Measurements from ENCODE around the gene NEUROG1. TPM values are rescaled to one million over a fixed set of nuclear protein-coding genes. Genes with fewer than 3 reads are reported as not detected.

The NEUROG1 gene
- total RNA-seq, 1 donor from 2014 or later: not detected

GRCh38 chr5:135578305-135578684, 42.5 kb upstream of the NEUROG1 start:
- Mint-ChIP-seq H3K4me3 (ENCODE audit: low read depth) (peak overlapping the region; percentile 35), H3K36me3 (ENCODE audit: insufficient read depth) (no peaks in the 10 kb centered on the region), H3K9me3 (ENCODE audit: low read depth) (no peaks in the 10 kb centered on the region), H3K27me3 (peaks cover 93% of the 10 kb centered on the region), H3K4me1 (ENCODE audit: low read depth) (peaks cover 2% of the 10 kb centered on the region), H3K27ac (no peak overlapping the region)
- no peak for DNase-seq (ENCODE audit: low spot score, unreplicated experiment)
- TF ChIP-seq CTCF (IDR thresholded peaks at IDR 0.05; ENCODE audit: unreplicated experiment): no peak

- Mint-ChIP-seq H3K27me3 (peaks cover 92% of the 10 kb centered on the region), H3K4me3 (ENCODE audit: low read depth) (no peak overlapping the region), H3K4me1 (ENCODE audit: low read depth) (peaks cover 2% of the 10 kb centered on the region), H3K27ac (no peak overlapping the region), H3K36me3 (ENCODE audit: insufficient read depth) (no peaks in the 10 kb centered on the region), H3K9me3 (ENCODE audit: low read depth) (no peaks in the 10 kb centered on the region)
- no peak for TF ChIP-seq CTCF (IDR thresholded peaks at IDR 0.05; ENCODE audit: unreplicated experiment)
- DNase-seq (ENCODE audit: low spot score, unreplicated experiment): no peak
These were observed 41.7 kb upstream of the NEUROG1 start for GRCh38 chr5:135577421-135577820.

- no peak for DNase-seq (ENCODE audit: low spot score, unreplicated experiment)
- H3K4me3 Mint-ChIP-seq (ENCODE audit: low read depth): no peak overlapping the region
- TF ChIP-seq CTCF (IDR thresholded peaks at IDR 0.05; ENCODE audit: unreplicated experiment): no peak
- peaks cover 85% of the 10 kb centered on the region for H3K27me3 Mint-ChIP-seq
- no peaks in the 10 kb centered on the region for H3K9me3 Mint-ChIP-seq (ENCODE audit: low read depth)
- peaks cover 2% of the 10 kb centered on the region for H3K4me1 Mint-ChIP-seq (ENCODE audit: low read depth)
- no peaks in the 10 kb centered on the region for H3K36me3 Mint-ChIP-seq (ENCODE audit: insufficient read depth)
- no peak overlapping the region for H3K27ac Mint-ChIP-seq
These were observed 40.4 kb upstream of the NEUROG1 start for GRCh38 chr5:135576075-135576599.

- no peaks in the 10 kb centered on the region for H3K9me3 Mint-ChIP-seq (ENCODE audit: low read depth)
- H3K4me1 Mint-ChIP-seq (ENCODE audit: low read depth): peaks cover 2% of the 10 kb centered on the region
- no peaks in the 10 kb centered on the region for H3K36me3 Mint-ChIP-seq (ENCODE audit: insufficient read depth)
- H3K4me3 Mint-ChIP-seq (ENCODE audit: low read depth): no peak overlapping the region
- TF ChIP-seq CTCF (IDR thresholded peaks at IDR 0.05; ENCODE audit: unreplicated experiment): no peak
- DNase-seq (ENCODE audit: low spot score, unreplicated experiment): no peak
- no peak overlapping the region for H3K27ac Mint-ChIP-seq
- H3K27me3 Mint-ChIP-seq: peaks cover 75% of the 10 kb centered on the region
These were observed 38.7 kb upstream of the NEUROG1 start for GRCh38 chr5:135574493-135574892.

GRCh38 chr5:135571902-135572301, 36.1 kb upstream of the NEUROG1 start:
- H3K4me3 Mint-ChIP-seq (ENCODE audit: low read depth): no peak overlapping the region
- no peak for TF ChIP-seq CTCF (IDR thresholded peaks at IDR 0.05; ENCODE audit: unreplicated experiment)
- H3K27me3 Mint-ChIP-seq: peaks cover 58% of the 10 kb centered on the region
- H3K27ac Mint-ChIP-seq: no peak overlapping the region
- H3K4me1 Mint-ChIP-seq (ENCODE audit: low read depth): no peaks in the 10 kb centered on the region
- no peak for DNase-seq (ENCODE audit: low spot score, unreplicated experiment)
- no peaks in the 10 kb centered on the region for H3K9me3 Mint-ChIP-seq (ENCODE audit: low read depth)
- H3K36me3 Mint-ChIP-seq (ENCODE audit: insufficient read depth): no peaks in the 10 kb centered on the region
